ENCODE measurements around the gene STX3. TPM values are rescaled to one million over a fixed set of nuclear protein-coding genes. Genes with fewer than 3 reads are reported as not detected.
"Not testable (repeated sequence)": the region's sequence is repeated elsewhere in the genome, so short reads cannot be mapped to it uniquely, and the experiment has no call there.

STX3 gene
- total RNA-seq, 2 experiments from 2014 or later = 11.7 to 12.3 TPM

DNA sequence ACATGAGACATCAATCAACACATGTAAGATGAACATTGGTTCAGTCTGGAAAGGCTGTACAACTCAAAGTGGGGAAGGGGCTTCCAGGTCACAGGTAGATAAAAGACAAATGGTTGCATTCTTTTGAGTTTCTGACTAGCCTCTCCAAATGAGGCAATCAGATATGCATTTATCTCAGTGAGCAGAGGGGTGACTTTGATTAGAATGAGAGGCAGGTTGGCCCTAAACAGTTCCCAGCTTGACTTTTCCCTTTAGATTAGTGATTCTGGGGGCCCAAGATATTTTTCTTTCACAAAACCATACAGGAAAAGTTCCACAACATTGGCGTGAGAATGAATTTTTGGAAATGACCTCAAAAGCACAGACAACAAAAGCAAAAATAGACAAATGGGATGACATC, 61.3 kb downstream of the STX3 start:
- CTCF ChIA-PET; H3K9me3 Mint-ChIP-seq; H3K27ac Mint-ChIP-seq; H3K4me3 Mint-ChIP-seq; H3K36me3 Mint-ChIP-seq; DNase-seq; intact Hi-C loops (cut with micrococcal nuclease); H3K27me3 Mint-ChIP-seq; H3K4me1 Mint-ChIP-seq (ENCODE audit: low read depth); POLR2A ChIA-PET: not testable (repeated sequence)

DNA sequence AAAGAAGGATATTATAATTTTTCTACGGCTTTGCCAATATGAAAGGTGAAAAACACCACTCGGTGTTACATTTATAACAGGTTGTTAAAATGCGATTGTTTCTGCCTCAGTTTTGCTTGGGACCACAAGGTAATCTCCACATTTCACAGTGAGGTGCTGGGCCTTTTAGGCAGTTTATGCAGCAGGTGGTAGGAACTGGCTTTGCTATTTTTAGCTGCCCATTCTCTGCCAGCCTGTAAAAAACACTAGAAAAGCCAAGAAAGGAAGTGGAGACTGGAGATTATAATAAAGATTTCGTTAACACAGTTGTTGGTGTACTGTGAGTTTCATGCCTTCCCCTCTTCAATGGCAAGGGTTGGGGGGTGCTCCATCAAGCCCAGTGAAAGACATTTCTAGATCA, 63.4 kb downstream of the STX3 start:
- Mint-ChIP-seq H3K36me3 (no peaks in the 10 kb centered on the region), H3K4me1 (ENCODE audit: low read depth) (peaks cover 11% of the 10 kb centered on the region), H3K9me3 (no peaks in the 10 kb centered on the region), H3K27me3 (no peaks in the 10 kb centered on the region), H3K4me3 (no peak overlapping the region), H3K27ac (no peak overlapping the region)
- intact Hi-C loops (cut with micrococcal nuclease) = no loop called here
- ChIA-PET POLR2A (no interaction called here), CTCF (interaction anchor here (2.7 kb wide), 1 partner anchor 100 kb away, joined by 9 read pairs; no protein-coding TSS in a partner anchor)
- DNase-seq = no peak

DNA sequence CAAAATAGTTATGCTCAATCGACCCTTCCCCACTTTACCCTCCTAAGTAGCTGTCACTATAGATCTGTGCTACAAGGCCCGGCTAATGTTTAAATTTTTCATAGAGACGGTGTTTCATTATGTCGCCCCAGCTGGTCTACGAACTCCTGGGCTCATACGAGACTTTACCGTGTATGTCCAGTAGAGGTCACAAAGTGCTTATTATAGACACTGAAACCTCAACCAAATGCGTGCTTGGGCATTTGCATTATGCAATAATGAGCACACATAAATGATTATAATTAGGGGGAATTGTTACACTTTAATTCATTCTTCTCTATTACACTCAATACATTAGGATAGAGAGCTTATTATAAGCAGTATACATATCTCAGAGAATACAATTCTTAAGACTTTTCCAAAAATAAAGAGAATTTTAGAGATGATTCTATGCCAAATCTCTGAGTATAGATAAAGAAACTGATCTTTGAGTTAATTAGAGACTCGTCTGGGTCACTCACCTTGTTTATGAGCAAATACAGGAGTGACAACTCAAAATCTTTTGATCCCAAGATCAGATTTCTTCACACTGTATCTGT, 67.9 kb downstream of the STX3 start:
- POLR2A ChIA-PET = no interaction called here
- Mint-ChIP-seq H3K9me3 (no peaks in the 10 kb centered on the region), H3K4me3 (no peak overlapping the region), H3K27ac (no peak overlapping the region), H3K36me3 (no peaks in the 10 kb centered on the region), H3K4me1 (ENCODE audit: low read depth) (peaks cover 8% of the 10 kb centered on the region), H3K27me3 (no peaks in the 10 kb centered on the region)
- intact Hi-C loops (cut with micrococcal nuclease) = loop anchor here (1.0 to 5.0 kb wide), 3 partner anchors 96 to 370 kb away; no protein-coding TSS in a partner anchor
- DNase-seq = peak; percentile 17
- CTCF ChIA-PET = interaction anchor here (0.7 to 4.0 kb wide), 10 partner anchors 13 to 687 kb away, joined by 3 to 27 read pairs (median 3); partner anchors contain the start of gene MRPL16

DNA sequence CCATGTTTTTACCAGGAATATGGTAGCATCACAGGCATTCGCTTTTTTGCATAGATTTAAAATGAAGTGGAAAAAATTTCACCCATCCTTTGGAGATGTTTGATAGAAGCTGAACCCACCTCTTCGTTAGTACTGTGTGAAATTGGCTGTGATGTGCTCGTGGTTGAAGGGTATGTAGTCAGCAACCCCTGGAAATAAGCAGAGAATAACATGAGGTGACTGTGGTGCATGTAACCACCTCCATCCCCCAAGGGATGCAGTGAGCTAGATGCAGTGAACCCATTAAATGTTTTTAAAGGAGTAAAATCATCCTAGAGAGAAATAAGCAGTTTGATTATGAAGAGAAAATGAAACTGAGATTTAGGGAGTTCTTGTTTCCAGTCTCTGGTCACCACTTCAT, 74.2 kb downstream of the STX3 start:
- ChIA-PET CTCF (interaction anchor here (0.6 kb wide), 1 partner anchor 268 kb away, joined by 4 read pairs; no protein-coding TSS in a partner anchor), POLR2A (no interaction called here)
- no peaks in the 10 kb centered on the region for H3K9me3 Mint-ChIP-seq
- no peaks in the 10 kb centered on the region for H3K27me3 Mint-ChIP-seq
- H3K27ac Mint-ChIP-seq = no peak overlapping the region
- H3K36me3 Mint-ChIP-seq = no peaks in the 10 kb centered on the region
- H3K4me1 Mint-ChIP-seq (ENCODE audit: low read depth) = peaks cover 3% of the 10 kb centered on the region
- DNase-seq = no peak
- no peak overlapping the region for H3K4me3 Mint-ChIP-seq
- intact Hi-C loops (cut with micrococcal nuclease) = no loop called here

DNA sequence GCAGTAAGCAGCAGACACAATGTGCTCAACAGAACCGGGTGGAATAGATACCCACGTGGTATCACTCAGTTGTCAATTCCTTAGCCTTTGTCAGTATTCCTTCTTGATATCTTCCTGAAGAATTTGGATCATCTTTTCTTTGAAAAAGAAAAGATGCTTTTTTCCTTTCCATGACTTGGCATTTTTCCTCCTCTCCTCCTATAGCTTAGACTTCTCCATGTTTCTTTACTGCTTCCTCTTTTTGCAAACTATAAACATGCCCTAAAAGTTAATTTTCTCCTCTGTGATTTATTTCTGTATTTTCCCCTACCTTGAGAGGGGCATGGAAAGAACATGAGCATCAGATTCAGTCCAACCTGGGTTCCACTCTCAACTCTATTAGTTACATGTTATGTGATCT, 78.4 kb downstream of the STX3 start:
- Mint-ChIP-seq H3K27ac (no peak overlapping the region), H3K36me3 (no peaks in the 10 kb centered on the region), H3K27me3 (peaks cover 2% of the 10 kb centered on the region), H3K4me3 (no peak overlapping the region), H3K9me3 (no peaks in the 10 kb centered on the region), H3K4me1 (ENCODE audit: low read depth) (peaks cover 3% of the 10 kb centered on the region)
- POLR2A ChIA-PET = no interaction called here
- CTCF ChIA-PET = no interaction called here
- intact Hi-C loops (cut with micrococcal nuclease) = no loop called here
- no peak for DNase-seq

DNA sequence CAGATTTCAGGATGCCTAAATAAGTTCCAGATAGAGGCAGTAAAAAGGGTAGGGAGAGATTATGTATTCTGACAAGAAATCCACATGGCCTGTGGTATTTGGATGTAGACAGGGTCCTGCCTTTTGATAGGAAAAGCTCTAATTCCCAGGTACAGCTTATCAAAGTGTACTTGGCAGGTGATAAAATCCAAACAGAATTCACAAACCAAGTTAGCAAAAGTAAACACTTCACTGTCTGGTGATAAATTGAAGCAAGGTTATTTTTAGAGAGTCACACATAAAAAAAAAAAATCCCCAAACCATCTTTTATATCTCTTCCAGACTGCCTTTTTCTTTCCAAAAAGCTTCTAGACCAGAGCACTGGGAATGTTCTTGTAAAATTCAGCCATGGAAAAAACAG, 84.4 kb downstream of the STX3 start:
- Mint-ChIP-seq H3K27ac (no peak overlapping the region), H3K4me3 (no peak overlapping the region), H3K9me3 (no peaks in the 10 kb centered on the region), H3K27me3 (peaks cover under 1% of the 10 kb centered on the region), H3K4me1 (ENCODE audit: low read depth) (no peaks in the 10 kb centered on the region), H3K36me3 (no peaks in the 10 kb centered on the region)
- intact Hi-C loops (cut with micrococcal nuclease) = no loop called here
- POLR2A ChIA-PET = no interaction called here
- DNase-seq = no peak
- CTCF ChIA-PET = no interaction called here

DNA sequence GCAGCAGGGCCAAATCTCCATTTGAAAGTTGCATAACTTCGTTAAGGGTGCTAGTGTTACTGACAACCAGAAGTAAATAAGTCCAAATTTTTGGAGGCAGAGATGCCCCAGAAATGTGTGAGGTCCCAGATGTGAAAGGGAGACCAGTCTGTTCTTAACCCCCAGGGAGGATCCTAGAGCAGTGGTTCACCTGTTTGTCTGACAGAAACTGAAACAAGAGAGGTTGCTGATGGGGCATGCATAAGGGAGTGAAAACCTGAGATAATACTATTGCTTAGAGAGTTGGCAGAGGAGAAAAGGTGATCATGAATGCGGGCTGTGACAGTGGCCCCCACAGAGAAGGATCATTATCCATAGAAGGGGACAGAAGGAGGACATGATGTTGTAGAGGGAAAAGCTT, 86.3 kb downstream of the STX3 start:
- no peaks in the 10 kb centered on the region for H3K27me3 Mint-ChIP-seq
- ChIA-PET CTCF (no interaction called here), POLR2A (interaction anchor here (0.6 kb wide), 1 partner anchor 985 kb away, joined by 3 read pairs; no protein-coding TSS in a partner anchor)
- H3K36me3 Mint-ChIP-seq = no peaks in the 10 kb centered on the region
- no peaks in the 10 kb centered on the region for H3K4me1 Mint-ChIP-seq (ENCODE audit: low read depth)
- DNase-seq = no peak
- H3K9me3 Mint-ChIP-seq = no peaks in the 10 kb centered on the region
- H3K4me3 Mint-ChIP-seq = no peak overlapping the region
- no peak overlapping the region for H3K27ac Mint-ChIP-seq
- intact Hi-C loops (cut with micrococcal nuclease) = no loop called here

DNA sequence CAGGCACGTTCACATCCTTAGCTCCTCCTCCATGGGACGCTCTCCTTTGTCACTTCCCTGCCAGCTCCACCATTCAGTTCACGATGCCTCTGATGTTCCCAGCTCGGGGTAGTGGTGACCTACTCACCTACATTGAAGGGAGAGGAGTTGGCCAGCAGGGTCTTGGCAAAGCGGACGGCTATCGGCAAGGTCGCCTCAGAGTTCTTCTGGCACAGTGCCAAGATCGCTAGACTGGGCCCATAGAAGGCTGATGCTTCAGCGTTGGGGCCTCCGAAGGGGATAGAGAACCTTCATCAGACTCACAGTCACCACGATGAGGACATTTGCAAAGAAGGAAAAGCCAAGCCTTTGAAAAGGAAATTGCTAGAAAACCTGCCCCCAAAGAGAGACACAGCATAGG, 87.1 kb downstream of the STX3 start:
- no peaks in the 10 kb centered on the region for H3K9me3 Mint-ChIP-seq

DNA sequence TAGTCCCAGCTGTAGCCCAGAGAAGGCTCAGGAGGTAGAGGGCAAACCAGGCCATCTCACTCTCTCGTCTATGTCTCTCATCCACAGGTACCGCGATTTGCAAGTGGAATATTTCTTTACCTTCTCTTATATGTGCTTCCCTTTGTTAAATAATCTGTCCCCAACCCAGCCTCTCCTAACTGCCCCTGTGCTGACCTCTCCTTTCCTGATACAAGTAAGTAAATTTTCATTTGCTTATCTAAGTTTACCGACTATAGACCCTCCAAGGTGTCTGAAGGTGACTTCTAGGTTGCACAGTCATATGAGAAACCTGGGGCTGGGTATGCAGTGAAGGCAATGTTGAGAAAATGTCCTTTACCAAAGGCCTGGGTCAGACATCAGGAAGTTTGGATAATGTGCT, 90.2 kb downstream of the STX3 start, which contains the start of gene CBLIF:
Gene CBLIF (minus strand): TSS at position 101 of the 400 bp plus-strand sequence. CDS start 46 bp downstream, at position 55.
- CTCF ChIA-PET = no interaction called here
- no peak for DNase-seq
- intact Hi-C loops (cut with micrococcal nuclease) = no loop called here

More for the DNA sequence above, 87.1 kb downstream of the STX3 start:
- no peak overlapping the region for H3K4me3 Mint-ChIP-seq
- POLR2A ChIA-PET = no interaction called here
- no peak for DNase-seq
- intact Hi-C loops (cut with micrococcal nuclease) = no loop called here
- H3K27ac Mint-ChIP-seq = no peak overlapping the region
- no peaks in the 10 kb centered on the region for H3K36me3 Mint-ChIP-seq
- no peaks in the 10 kb centered on the region for H3K4me1 Mint-ChIP-seq (ENCODE audit: low read depth)
- CTCF ChIA-PET = no interaction called here
- H3K27me3 Mint-ChIP-seq = no peaks in the 10 kb centered on the region

DNA sequence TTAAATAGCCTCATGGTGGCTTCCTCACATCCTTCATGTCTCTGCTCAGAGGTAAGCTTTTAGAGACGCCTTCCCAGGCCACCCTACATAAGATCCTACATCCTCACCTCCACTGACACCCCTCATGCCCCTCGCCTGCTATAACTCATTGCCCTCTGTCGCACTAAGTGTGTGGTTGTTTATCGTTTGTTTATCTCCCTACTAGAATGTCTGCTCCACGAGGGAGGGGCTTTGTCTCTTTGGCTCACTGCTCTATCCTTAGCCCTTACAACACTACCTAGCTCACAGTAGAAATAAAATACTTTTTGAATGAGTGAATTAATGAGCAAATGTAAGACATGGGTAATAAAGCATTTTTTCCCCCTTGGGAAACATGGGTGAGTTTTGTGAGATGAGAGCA, 91.4 kb downstream of the STX3 start:
- Mint-ChIP-seq H3K4me1 (ENCODE audit: low read depth) (no peaks in the 10 kb centered on the region), H3K27me3 (no peaks in the 10 kb centered on the region)

More for the DNA sequence above, 90.2 kb downstream of the STX3 start, which contains the start of gene CBLIF:
- no peaks in the 10 kb centered on the region for H3K27me3 Mint-ChIP-seq
- POLR2A ChIA-PET = no interaction called here
- no peaks in the 10 kb centered on the region for H3K9me3 Mint-ChIP-seq
- no peak within 1 kb of the TSS for H3K27ac Mint-ChIP-seq
- H3K36me3 Mint-ChIP-seq = no peaks in the 10 kb centered on the region
- H3K4me3 Mint-ChIP-seq = no peak within 1 kb of the TSS
- H3K4me1 Mint-ChIP-seq (ENCODE audit: low read depth) = no peaks in the 10 kb centered on the region

DNA sequence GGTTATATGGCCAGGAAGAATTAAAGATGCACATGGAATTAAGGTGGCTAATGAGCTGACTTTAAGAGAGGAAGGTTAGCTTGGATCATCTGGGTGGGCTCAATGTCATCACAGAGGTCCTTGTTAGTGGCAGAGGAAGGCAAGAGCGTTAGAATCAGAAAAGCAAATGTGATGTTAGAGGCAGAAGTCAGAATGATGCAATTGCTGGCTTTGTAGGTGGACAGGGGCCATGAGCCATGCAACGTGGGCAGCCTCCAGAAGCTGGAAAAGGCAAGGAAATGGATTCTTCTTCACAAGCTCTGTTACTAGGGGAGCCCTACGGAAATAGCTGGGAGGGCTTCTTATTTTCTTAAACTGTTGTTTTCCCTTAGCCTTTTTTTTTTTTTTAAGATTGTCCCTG, 92.5 kb downstream of the STX3 start:
- Mint-ChIP-seq H3K27me3 (no peaks in the 10 kb centered on the region), H3K27ac (no peak overlapping the region), H3K36me3 (no peaks in the 10 kb centered on the region), H3K4me3 (no peak overlapping the region), H3K4me1 (ENCODE audit: low read depth) (no peaks in the 10 kb centered on the region), H3K9me3 (no peaks in the 10 kb centered on the region)
- intact Hi-C loops (cut with micrococcal nuclease) = no loop called here
- no peak for DNase-seq
- CTCF ChIA-PET = no interaction called here
- POLR2A ChIA-PET = no interaction called here

More for the DNA sequence above, 91.4 kb downstream of the STX3 start:
- no peaks in the 10 kb centered on the region for H3K9me3 Mint-ChIP-seq
- POLR2A ChIA-PET = no interaction called here
- intact Hi-C loops (cut with micrococcal nuclease) = no loop called here
- CTCF ChIA-PET = interaction anchor here (0.7 to 1.1 kb wide), 2 partner anchors 8 to 91 kb away, joined by 3 read pairs; no protein-coding TSS in a partner anchor
- no peak overlapping the region for H3K4me3 Mint-ChIP-seq
- DNase-seq = no peak
- no peak overlapping the region for H3K27ac Mint-ChIP-seq
- H3K36me3 Mint-ChIP-seq = no peaks in the 10 kb centered on the region

DNA sequence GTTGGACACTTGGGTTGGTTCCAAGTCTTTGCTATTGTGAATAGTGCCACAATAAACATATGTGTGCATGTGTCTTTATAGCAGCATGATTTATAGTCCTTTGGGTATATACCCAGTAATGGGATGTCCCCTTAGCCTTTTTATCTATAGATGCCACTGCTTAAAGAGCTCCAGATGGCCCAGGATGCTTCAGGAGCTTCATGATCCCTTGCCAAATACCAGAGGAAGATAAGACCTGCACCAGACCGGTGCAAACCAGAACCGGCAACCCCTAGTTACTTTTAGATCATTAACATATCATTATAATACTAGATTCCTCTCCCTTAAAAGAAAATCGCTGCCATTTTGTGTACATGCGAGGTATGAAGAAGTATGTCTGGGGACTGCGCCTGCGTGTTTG, 93.3 kb downstream of the STX3 start:
- H3K4me1 Mint-ChIP-seq (ENCODE audit: low read depth); H3K9me3 Mint-ChIP-seq; H3K27me3 Mint-ChIP-seq; DNase-seq; POLR2A ChIA-PET; H3K4me3 Mint-ChIP-seq; H3K36me3 Mint-ChIP-seq; H3K27ac Mint-ChIP-seq; intact Hi-C loops (cut with micrococcal nuclease): not testable (repeated sequence)
- CTCF ChIA-PET = interaction anchor here (1.2 kb wide), 1 partner anchor 39 kb away, joined by 3 read pairs; no protein-coding TSS in a partner anchor

DNA sequence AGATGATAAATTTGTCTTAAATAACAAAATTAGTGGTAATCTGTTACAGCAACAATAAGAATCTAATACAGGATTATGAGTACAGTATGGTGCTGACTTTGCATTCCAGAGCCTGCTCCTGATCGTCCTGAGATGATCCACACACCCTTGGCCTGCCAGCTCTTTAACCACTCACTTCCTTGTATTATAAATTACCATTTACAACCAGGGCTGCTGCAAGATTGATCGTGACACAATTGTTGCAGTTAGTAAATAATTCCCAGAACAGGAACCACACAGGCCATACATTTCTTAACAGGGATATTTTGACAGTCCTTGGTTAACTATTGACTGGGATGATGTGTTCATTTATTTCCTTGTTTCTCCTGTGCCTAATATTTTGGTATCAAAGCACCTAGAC, 94.0 kb downstream of the STX3 start:
- no peaks in the 10 kb centered on the region for H3K36me3 Mint-ChIP-seq
- CTCF ChIA-PET = interaction anchor here (1.2 kb wide), 1 partner anchor 40 kb away, joined by 3 read pairs; no protein-coding TSS in a partner anchor

More for the DNA sequence above, 94.0 kb downstream of the STX3 start:
- intact Hi-C loops (cut with micrococcal nuclease) = no loop called here
- no peak overlapping the region for H3K4me3 Mint-ChIP-seq
- no peaks in the 10 kb centered on the region for H3K4me1 Mint-ChIP-seq (ENCODE audit: low read depth)
- H3K27ac Mint-ChIP-seq = no peak overlapping the region
- no peaks in the 10 kb centered on the region for H3K27me3 Mint-ChIP-seq
- DNase-seq = no peak
- POLR2A ChIA-PET = no interaction called here
- H3K9me3 Mint-ChIP-seq = no peaks in the 10 kb centered on the region

Measured in activated CD4-positive, alpha-beta memory T cell treated with anti-CD3 and anti-CD28 coated beads for 36 hours (primary cell).